Measurements from ENCODE around the gene CSTPP1.

DNA sequence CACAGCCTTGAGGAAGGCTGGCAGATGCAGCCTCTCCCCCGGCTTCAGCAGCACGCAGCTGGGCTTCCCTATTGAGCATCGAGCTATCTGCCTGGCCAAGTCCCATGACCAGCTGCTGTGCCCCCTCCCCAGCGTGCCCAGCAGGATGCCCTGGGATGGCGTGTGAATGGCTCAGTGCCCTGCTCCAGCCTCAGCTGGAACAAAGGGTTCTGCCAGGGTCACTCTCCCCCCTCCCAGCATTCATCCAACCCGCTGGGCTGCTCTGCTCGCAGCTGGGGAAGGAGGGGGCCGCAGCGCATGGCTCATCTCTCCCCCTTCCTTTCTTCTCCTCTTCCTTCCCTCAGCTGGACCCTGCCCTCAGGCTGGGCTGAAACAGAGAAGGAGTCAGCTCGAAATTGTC is 32.7 kb upstream of the CSTPP1 start:
- TF ChIP-seq YY1 (IDR thresholded peaks at IDR 0.05; ENCODE audit: insufficient read depth, insufficient read length), result no peak
- TF ChIP-seq SUZ12 (IDR thresholded peaks at IDR 0.05; ENCODE audit: extremely low read depth, insufficient read depth, insufficient read length), result no peak
